IMR-90 (cell line): ENCODE results near the gene CYTH4. TPM values are rescaled to one million over a fixed set of nuclear protein-coding genes. Genes with fewer than 3 reads are reported as not detected.

Source experiments
- ATAC-seq: fragments of 200-7000 bp; cut with Tn5 transposase; 2 replicates; pipeline ENCODE4 v1.9.1; 2020; ENCODE audit warnings: low read depth, mild to moderate bottlenecking, moderate library complexity
- BruUV-seq: library from RNA; stranded (reverse); fragments of 400-500 nt; replicated peaks from 2 replicates; lab custom pipeline; 2021; lab: Mats Ljungman, UMichigan
- CTCF ChIA-PET: fragments of 300-600 bp; formaldehyde crosslinking; extraction: SDS; loops from one replicate; lab custom pipeline; 2021; ENCODE audit warnings: antibody characterized with exemption; lab: Yijun Ruan, JAX
- POLR2A ChIA-PET: fragments of 300-600 bp; sonication (Branson Sonifier 250); formaldehyde crosslinking; loops from one replicate; lab custom pipeline; 2022; ENCODE audit warnings: antibody characterized with exemption; ENCODE audit not compliant: unreplicated experiment; lab: Charles Lee
- DNase-seq: peaks from one replicate; pipeline ENCODE4 v3.0.0; 2013
- H2AFZ ChIP-seq: replicated peaks from 2 replicates; pipeline ENCODE3; 2013; ENCODE audit warnings: low read length, mild to moderate bottlenecking; ENCODE audit not compliant: poor library complexity
- H2AK5ac ChIP-seq: 2 replicates; pipeline ENCODE4 v1.6.1; 2013; ENCODE audit warnings: low read depth, low read length, inconsistent platforms
- H2AK9ac ChIP-seq: replicated peaks from 2 replicates; pipeline ENCODE3; 2013; ENCODE audit warnings: mild to moderate bottlenecking, low read depth, low read length, moderate library complexity; ENCODE audit not compliant: poor library complexity
- H2BK120ac ChIP-seq: 2 replicates; pipeline ENCODE4 v1.6.1; 2013; ENCODE audit warnings: low read depth, low read length, inconsistent platforms
- H2BK15ac ChIP-seq: 3 replicates; pipeline ENCODE4 v1.6.1; 2013; ENCODE audit warnings: low read depth, low read length, inconsistent platforms
- H2BK20ac ChIP-seq: 2 replicates; pipeline ENCODE4 v1.6.1; 2013; ENCODE audit warnings: low read depth, mild to moderate bottlenecking, inconsistent platforms, low read length, moderate library complexity
- H2BK5ac ChIP-seq: 2 replicates; pipeline ENCODE4 v1.6.1; 2013; ENCODE audit warnings: mild to moderate bottlenecking, low read depth, low read length, inconsistent platforms; ENCODE audit not compliant: poor library complexity, severe bottlenecking
- H3K14ac ChIP-seq: replicated peaks from 2 replicates; pipeline ENCODE4 v1.6.1; 2013; ENCODE audit warnings: low read depth, low read length, inconsistent platforms
- H3K18ac ChIP-seq: 2 replicates; pipeline ENCODE4 v1.6.1; 2013; ENCODE audit warnings: low read depth, low read length, control low read depth
- H3K23ac ChIP-seq: 2 replicates; pipeline ENCODE4 v1.6.1; 2013; ENCODE audit warnings: low read depth, low read length, inconsistent platforms
- H3K27ac ChIP-seq: 2 replicates; pipeline ENCODE4 v1.5.1; 2013; ENCODE audit warnings: mild to moderate bottlenecking, control low read depth, low read length; ENCODE audit not compliant: insufficient read depth
- H3K27me3 ChIP-seq: 2 replicates; pipeline ENCODE4 v1.6.1; 2013; ENCODE audit warnings: low read length; ENCODE audit not compliant: control insufficient read depth, insufficient read depth
- H3K36me3 ChIP-seq: 2 replicates; pipeline ENCODE4 v1.6.1; 2013; ENCODE audit warnings: low read length, mixed read lengths; ENCODE audit not compliant: control insufficient read depth, insufficient read depth
- H3K4ac ChIP-seq: 2 replicates; pipeline ENCODE4 v1.6.1; 2013; ENCODE audit warnings: low read depth, low read length, inconsistent platforms
- H3K4me1 ChIP-seq: 2 replicates; pipeline ENCODE4 v1.6.1; 2013; ENCODE audit warnings: low read length, mixed read lengths; ENCODE audit not compliant: control insufficient read depth, insufficient read depth
- H3K4me2 ChIP-seq: 2 replicates; pipeline ENCODE4 v1.6.1; 2013; ENCODE audit warnings: low read depth, mild to moderate bottlenecking, control low read depth, low read length, moderate library complexity
- H3K4me3 ChIP-seq: 2 replicates; pipeline ENCODE4 v1.5.1; 2013; ENCODE audit warnings: low read depth, mild to moderate bottlenecking, control low read depth, low read length, moderate library complexity; ENCODE audit not compliant: insufficient read depth
- H3K56ac ChIP-seq: 2 replicates; pipeline ENCODE4 v1.6.1; 2013; ENCODE audit warnings: low read length, inconsistent platforms; ENCODE audit not compliant: insufficient read depth; ENCODE audit errors: extremely low read depth
- H3K79me1 ChIP-seq, 2 experiments: 2 replicates each; pipeline ENCODE4 v1.6.1; 2013; ENCODE audit warnings: low read length in 2 of 2, inconsistent platforms in 1 of 2, low read depth in 1 of 2
- H3K9ac ChIP-seq: 2 replicates; pipeline ENCODE4 v1.6.1; 2013; ENCODE audit warnings: low read depth, low read length, control low read depth
- H3K9me1 ChIP-seq: 2 replicates; pipeline ENCODE4 v1.6.1; 2013; ENCODE audit warnings: low read length, inconsistent platforms; ENCODE audit not compliant: insufficient read depth
- H3K9me3 ChIP-seq: 2 replicates; pipeline ENCODE4 v1.6.1; 2013; ENCODE audit warnings: low read length; ENCODE audit not compliant: control insufficient read depth, insufficient read depth
- H4K20me1 ChIP-seq: 2 replicates; pipeline ENCODE4 v1.6.1; 2013; ENCODE audit warnings: low read length, inconsistent platforms; ENCODE audit not compliant: insufficient read depth
- H4K5ac ChIP-seq: 2 replicates; pipeline ENCODE4 v1.6.1; 2013; ENCODE audit warnings: mild to moderate bottlenecking, low read depth, low read length, control low read depth
- H4K8ac ChIP-seq, 2 experiments: 2 replicates each; pipeline ENCODE4 v1.6.1; 2013; ENCODE audit warnings: low read depth in 2 of 2, low read length in 2 of 2, control low read depth in 1 of 2, inconsistent platforms in 1 of 2
- H4K91ac ChIP-seq: 2 replicates; pipeline ENCODE4 v1.6.1; 2013; ENCODE audit warnings: low read depth, low read length, inconsistent platforms; ENCODE audit not compliant: insufficient read depth
- CHD1 ChIP-seq: IDR thresholded peaks from 2 replicates; pipeline ENCODE4 v1.6.1; 2012; ENCODE audit warnings: low read depth, low read length, improper control_type of control experiment
- CTCF ChIP-seq: conservative IDR thresholded peaks from 2 replicates; pipeline ENCODE4 v1.5.1; 2012; ENCODE audit warnings: mild to moderate bottlenecking, low read depth, low read length, improper control_type of control experiment
- FOS ChIP-seq: fragments of 150-350 bp; IDR thresholded peaks from 2 replicates; pipeline ENCODE4 v1.6.1; 2016; ENCODE audit warnings: low read depth, low read length
- WGBS, 2 experiments: methylation state at CpG; one replicate each; pipeline versions ENCODE4 v1.1.5 to v1.1.7; 2013; ENCODE audit warnings: missing lambda C conversion rate in 2 of 2; ENCODE audit not compliant: insufficient read length in 1 of 2; ENCODE audit errors: extremely low coverage in 2 of 2; 5-methylcytosine and 5-hydroxymethylcytosine counted together
- dilution Hi-C: fragments of 300-500 bp; cut with HindIII; formaldehyde crosslinking; loops from one replicate; pipeline ENCODE4 v1.14.3; 2018; ENCODE audit warnings: low sequenced_read_pairs; ENCODE audit not compliant: unreplicated experiment
- in situ Hi-C: fragments of 300-500 bp; cut with MboI; formaldehyde crosslinking; loops from 3 replicates; pipeline ENCODE4 v1.14.3; 2019; ENCODE audit warnings: low sequenced_read_pairs, inconsistent platforms, mixed read lengths
- intact Hi-C: fragments of 100-400 bp; cut with micrococcal nuclease; formaldehyde crosslinking; loops from 2 replicates; pipeline ENCODE4 v1.10.0; 2022
- polyA plus RNA-seq, 3 experiments: library from polyadenylated mRNA; depleted of rRNA; stranded (reverse); fragments of >200 nt; gene quantifications; 2 replicates each; pipeline ENCODE4 v1.2.3, GENCODE V29; 2012; ENCODE audit warnings: low replicate concordance in 1 of 3
- total RNA-seq: library from RNA; depleted of rRNA; stranded (reverse); fragments of >200 nt; gene quantifications from 2 replicates; pipeline ENCODE4 v1.2.3, GENCODE V29; 2012

CYTH4 gene
- total and polyA plus RNA-seq, 2 of the 4 experiments (the other 2 are of a cell fraction), result 0.36 to 0.55 TPM

- Histone ChIP-seq H3K4ac (no peak overlapping the region), H3K14ac (no peak overlapping the region), H2AK5ac (no peak overlapping the region), H3K36me3 (no peaks in the 10 kb centered on the region), H3K56ac (no peak overlapping the region), H2BK20ac (no peak overlapping the region), H3K27ac (no peak overlapping the region), H2AFZ (no peak overlapping the region), H3K9me1 (no peaks in the 10 kb centered on the region), H3K18ac (no peak overlapping the region), H2AK9ac (peak overlapping the region; percentile 38), H3K4me2 (no peak overlapping the region), H2BK5ac (no peak overlapping the region), H3K9ac (no peak overlapping the region), H4K20me1 (no peaks in the 10 kb centered on the region), H3K4me3 (no peak overlapping the region), H3K9me3 (no peaks in the 10 kb centered on the region), H2BK15ac (no peak overlapping the region), H4K8ac (no peak overlapping the region), H3K4me1 (peaks cover 7% of the 10 kb centered on the region), H3K23ac (no peak overlapping the region), H2BK120ac (no peak overlapping the region), H3K79me1 (no peaks in the 10 kb centered on the region), H4K5ac (no peak overlapping the region), H4K91ac (no peak overlapping the region), H3K27me3 (peaks cover 6% of the 10 kb centered on the region; the same call in 1 of the 2 replicates)
- ATAC-seq (no peak), DNase-seq (no peak)
- intact Hi-C loops, result no loop called here
- ChIA-PET CTCF (no interaction called here), POLR2A (no interaction called here)
- 82% methylated on average over 4 of the region's 10 CpGs; no CpG with 5 or more reads in 1 of the 2 experiments for WGBS, 2 experiments
- in situ Hi-C loops, result no loop called here
- BruUV-seq, result no TSS peak
- no peak for TF ChIP-seq FOS
- no peak for TF ChIP-seq CTCF
- TF ChIP-seq CHD1, result no peak
- dilution Hi-C loops, result no loop called here
Observed at GRCh38 chr22:37256075-37256726, 26.1 kb upstream of the CYTH4 start.
